GM12874 (cell line): ENCODE measurements around the gene ANKS3.

Source experiments
- CTCF ChIP-seq: IDR thresholded peaks from 2 replicates; pipeline ENCODE4 v1.5.1; 2011; ENCODE audit warnings: low read depth, mild to moderate bottlenecking, control low read depth, low read length, moderate library complexity; ENCODE audit not compliant: insufficient read depth

Gene ANKS3

DNA sequence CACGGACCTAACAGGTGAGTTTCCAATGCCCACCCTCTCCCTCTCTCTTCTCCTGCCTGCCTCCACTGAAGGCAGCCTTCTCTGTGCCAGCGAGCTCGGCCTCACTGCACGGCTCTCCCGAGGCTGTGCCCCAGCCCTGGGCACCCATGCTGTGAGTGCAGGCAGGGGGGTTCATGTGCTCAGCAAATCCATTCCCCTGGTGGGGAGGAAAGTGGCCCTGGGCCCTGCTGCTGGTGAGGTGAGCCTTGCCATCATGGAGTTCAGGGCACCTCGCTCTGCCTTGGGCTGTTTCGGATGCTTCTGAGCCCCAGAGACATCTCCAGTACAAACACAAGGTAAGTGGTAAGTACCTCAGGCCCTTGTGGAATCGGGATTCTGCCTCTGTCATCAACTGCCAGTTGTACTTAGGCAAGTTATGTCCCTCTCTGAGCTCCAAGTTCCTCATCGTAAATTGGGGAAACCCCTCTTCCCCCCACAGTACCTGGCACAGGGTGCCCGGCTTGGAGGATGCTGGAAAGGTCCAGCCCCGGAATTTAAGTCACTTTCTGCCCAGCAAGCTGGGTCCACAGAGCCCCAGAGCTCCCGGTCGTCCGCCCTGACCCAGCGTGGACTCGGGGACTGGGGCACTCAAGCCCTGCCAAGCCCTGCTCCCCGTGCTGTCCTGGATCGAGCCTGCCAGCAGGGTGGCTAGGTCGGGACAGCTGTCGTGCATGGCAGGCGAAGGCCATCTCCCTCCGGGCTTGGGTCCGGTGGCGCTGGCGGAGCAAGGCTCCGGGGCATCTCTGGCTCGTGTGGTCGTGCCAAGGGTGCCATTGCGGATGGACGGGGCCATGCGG, 41.4 kb downstream of the ANKS3 start:
- TF ChIP-seq CTCF = no peak

- no peak for TF ChIP-seq CTCF
Measured at GRCh38 chr16:4691666-4692412, 42.2 kb downstream of the ANKS3 start.

GRCh38 chr16:4690946-4691665, 43.0 kb downstream of the ANKS3 start:
- TF ChIP-seq CTCF = no peak

DNA sequence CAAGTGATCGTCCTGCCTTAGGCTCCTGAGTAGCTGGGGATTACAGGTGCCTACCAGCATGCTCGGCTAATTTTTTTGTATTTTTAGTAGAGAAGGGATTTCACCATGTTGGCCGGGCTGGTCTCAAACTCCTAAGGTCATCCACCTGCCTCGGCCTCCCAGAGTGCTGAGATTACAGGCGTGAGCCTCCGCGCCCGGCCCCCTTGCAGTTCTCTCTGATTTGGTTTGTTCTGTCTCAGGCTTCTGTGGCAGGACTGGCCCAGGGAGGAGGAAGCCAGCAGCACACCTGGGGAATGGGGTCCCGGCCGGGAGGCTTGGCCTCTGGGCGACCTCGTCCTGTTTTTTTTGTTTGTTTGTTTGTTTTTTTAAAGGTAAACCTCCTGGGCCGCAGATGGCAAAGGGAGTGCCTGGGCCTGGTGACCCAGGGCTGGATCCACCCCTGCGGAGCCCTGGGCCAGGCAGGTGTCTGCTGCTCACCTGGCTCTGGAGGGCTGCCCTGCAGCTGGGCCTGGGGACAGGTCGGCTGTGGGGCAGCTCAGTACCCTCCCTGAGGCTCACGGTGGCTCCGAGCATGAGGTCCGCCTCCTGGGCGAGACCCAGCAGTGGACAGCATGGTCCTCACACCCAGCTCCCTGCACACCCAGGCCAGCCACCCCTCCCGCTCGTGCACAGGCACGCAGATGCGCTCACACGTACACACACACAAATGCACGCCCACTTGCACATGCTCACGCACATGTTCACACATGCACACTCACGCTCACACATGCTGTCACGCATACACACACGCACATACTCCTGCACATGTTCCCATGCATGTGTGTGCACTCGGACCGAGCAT, 44.0 kb downstream of the ANKS3 start:
- no peak for TF ChIP-seq CTCF

GRCh38 chr16:4689091-4689671, 44.9 kb downstream of the ANKS3 start:
- TF ChIP-seq CTCF = no peak

- no peak for TF ChIP-seq CTCF
Measured at GRCh38 chr16:4688674-4689045, 45.4 kb downstream of the ANKS3 start.
